GM18502 (cell line): ENCODE data around the gene FHAD1.

Source experiments
- ATAC-seq: cut with Tn5 transposase; IDR thresholded peaks from one replicate; pipeline ENCODE4 v1.9.1; 2021; ENCODE audit warnings: mild to moderate bottlenecking; ENCODE audit not compliant: unreplicated experiment, poor library complexity

FHAD1 gene

GRCh38 chr1:15323351-15323988 is 76.4 kb downstream of the FHAD1 start:
- ATAC-seq = no peak

DNA sequence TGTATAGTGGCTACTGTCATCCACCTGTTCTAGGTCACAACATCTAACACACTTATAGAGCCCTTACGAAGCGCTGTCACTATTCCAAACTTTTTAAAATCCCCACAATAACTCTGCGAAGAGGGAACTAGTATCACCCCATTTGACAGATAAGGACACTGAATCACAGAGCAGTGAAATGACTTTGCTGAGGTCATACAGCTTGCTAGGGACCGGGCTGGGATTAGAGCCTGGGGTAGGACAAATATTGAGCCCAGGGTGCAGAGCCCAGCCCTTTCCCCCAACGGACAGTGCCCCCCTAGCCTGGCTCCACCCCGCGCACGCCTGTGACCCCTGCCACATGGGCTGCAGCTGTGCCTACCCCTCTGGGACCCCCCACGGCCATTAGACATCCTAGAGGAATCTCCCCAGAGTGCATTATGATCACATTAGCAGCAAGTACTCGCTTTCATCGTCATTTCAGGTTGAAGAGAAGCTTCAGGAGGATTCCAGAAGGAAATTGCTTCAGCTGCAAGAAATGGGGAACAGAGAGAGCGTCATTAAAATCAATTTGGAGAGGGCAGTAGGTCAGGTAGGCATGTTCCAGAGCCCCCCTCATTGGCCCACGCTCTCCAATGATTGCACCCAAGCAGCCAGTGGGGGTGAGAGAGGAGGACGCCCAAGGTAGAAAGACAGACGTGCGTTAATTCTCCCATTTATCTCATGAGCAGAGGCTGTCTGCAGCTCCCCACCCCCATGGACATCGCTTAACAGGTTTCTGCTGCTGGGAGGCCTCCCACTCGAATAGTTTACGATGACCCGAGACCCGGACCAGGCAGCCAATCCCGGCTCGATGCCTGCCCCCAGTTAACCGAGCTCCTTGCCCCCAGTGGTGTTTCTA is 77.2 kb downstream of the FHAD1 start:
- no peak for ATAC-seq

DNA sequence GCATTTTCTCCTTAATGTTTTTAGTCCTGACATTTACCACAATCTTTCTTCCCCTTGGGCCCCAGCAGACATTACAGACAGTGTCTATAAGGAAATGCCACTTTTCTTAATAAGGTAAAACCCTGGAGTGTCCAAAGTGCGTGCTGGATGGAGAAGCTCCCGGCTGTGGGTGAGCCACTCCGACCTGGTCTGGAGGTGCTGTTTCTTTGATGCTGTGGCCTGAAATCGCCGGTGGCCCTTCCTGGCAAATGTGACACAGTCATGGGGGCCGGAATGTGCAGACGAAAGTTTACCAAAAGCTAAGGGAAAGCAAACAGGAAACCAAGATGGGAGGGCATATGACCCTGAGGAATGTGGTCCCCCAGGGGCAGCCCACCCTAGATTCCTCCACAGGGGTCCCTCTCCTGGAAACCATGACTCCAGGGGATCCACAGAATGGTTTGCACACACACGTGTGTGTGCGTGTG is 77.9 kb downstream of the FHAD1 start:
- ATAC-seq = no peak

DNA sequence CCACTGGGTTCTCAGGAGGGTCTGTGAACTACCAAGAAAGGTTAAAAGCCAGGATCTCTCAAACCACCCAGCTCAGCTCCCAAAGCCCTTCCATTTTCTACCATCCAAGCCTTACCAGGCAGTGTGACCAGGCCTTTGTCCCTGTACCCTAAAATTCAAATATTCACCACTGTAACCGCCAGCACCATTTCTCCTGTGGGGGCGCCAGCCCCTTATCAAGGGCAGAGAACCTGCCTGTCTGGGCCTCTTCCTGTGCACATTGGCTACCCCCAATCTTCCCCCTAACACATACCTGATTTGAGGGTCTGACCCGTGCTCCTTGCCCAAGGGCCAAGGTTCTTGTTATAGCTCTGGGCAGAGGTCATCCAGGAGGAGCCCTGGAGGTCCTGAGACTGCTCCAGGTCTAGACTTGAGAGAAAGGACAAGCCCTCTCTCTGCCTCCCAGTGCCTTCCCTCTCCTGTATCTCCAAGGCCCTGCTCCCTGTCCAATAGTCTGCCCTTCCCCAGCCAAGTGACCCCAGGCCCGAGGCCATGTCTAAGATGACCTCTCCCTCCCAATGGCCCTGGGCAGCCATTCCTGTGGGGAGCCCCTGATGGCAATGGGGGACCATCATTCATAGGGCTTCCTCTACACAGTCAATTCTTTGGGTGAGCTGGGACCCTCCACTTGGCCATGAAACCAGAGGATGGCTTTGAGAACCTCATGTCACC is 78.5 kb downstream of the FHAD1 start:
- ATAC-seq = no peak

GRCh38 chr1:15326691-15327588 is 79.9 kb downstream of the FHAD1 start:
- ATAC-seq = no peak

- ATAC-seq = no peak
Observed at GRCh38 chr1:15328351-15329103, 81.5 kb downstream of the FHAD1 start.

GRCh38 chr1:15329104-15329820 is 82.2 kb downstream of the FHAD1 start:
- no peak for ATAC-seq

- no peak for ATAC-seq
Observed at GRCh38 chr1:15330028-15330427, 83.0 kb downstream of the FHAD1 start.

DNA sequence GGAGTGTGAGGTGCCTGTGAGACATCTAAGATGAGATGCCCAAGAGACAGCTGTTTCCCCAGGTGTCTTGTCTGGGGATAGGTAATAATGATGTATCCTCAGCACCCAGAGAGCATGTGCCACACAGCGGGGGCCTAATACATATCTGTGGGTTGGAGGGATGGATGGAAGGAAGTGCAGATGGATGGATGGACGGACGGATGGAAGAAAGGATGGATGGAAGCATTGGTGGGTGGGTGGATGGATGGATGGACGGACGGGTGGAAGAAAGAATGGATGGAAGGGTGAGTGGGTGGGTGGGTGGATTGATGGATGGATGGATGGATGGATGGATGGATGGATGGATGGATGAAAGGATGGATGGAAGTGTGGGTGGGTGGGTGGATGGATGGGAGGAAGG is 84.2 kb downstream of the FHAD1 start:
- ATAC-seq = no peak

DNA sequence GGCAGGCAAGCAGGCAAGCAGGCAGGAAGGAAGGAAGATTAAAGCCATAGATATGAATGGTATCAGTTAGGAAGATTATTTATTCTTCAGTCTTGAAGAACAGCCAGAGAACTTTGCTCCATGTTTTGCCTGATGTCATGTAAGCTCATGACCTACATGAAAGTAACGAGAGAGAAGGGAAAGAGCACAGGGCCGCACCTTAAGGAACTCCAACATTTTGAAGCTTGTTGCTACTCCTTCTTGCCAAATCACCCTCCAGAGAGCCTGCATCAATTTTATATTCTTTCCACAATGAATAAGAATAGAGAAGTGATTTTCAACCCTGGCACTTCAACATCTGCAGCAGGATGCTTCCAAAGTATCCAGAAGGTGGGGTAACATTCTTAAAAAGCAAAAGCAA is 84.7 kb downstream of the FHAD1 start:
- no peak for ATAC-seq

- ATAC-seq = no peak
Observed at GRCh38 chr1:15332525-15332924, 85.5 kb downstream of the FHAD1 start.

DNA sequence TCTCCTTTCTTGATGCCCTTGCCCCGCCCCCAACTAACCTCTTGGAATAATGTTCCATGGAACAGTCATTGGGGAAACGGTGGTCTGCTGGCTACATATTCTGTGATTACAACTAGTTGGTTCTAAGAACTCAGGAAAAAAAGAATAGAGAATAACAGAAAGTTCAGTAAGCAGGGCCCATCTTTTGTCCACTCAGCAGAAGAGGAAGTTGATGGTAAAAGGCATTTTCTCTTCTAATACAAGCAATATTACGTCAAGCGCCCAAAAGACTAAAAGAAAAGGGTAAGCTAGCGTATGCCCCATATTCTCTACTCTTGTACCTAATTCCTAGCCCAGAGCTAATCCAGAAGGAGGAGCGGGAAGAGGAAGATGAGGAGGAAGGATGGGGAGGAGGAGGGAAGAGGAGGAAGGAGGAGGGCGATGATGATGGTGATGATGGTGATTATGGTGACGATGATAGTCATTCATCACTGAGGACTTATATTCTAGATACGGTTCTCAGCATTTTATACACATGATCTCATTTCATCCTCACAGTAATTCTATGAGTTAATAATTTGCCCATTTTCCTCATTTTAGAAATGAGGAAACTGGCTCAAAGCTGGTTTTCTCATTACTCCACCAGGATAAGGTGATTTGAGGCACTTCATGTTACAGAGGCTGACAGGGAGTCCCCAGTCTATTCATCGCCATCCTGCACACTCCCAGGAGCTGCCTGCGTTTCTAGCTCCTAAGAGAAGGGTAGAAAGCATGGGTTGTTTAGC is 86.1 kb downstream of the FHAD1 start:
- no peak for ATAC-seq

DNA sequence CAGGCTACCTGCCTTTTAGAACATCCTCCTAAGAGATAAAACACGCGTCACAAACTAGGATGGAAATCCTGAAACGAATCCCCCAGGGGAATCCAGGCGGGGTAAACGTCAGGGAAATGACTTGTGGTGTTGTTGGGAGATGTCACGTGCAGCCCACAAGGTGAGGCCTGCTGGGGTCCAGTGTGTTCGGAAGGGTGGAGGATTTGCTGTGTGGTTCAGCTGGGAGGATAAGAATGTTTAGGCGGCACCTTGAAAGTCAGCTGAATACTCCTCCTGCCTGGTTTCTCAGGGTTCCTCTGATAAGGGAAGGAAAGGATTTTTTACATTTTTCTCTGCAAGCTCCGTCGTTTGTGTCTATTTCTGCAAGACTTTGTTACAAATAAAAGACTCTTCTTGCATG is 88.0 kb downstream of the FHAD1 start:
- ATAC-seq = no peak

DNA sequence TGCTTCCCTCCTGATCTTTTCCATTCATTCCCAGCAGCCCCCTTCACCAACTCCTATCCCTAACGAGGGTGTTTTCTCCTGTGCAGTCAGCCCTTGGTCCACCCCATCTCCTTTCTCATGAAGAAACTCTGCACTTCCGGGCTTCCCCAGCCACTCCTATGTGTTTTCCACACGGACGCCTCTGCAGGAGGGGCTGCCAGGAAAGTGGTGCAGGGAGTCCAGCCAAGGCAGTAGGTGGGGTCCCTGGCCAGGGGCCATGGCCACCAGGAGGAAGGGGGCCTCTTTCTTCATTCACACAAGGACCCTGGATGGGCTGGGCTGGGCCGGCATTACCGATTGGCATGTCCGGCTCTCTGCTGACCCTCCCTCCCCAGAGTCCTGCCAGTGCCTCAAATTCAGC is 89.8 kb downstream of the FHAD1 start:
- no peak for ATAC-seq

- no peak for ATAC-seq
Observed at GRCh38 chr1:15337656-15338402, 90.8 kb downstream of the FHAD1 start.

DNA sequence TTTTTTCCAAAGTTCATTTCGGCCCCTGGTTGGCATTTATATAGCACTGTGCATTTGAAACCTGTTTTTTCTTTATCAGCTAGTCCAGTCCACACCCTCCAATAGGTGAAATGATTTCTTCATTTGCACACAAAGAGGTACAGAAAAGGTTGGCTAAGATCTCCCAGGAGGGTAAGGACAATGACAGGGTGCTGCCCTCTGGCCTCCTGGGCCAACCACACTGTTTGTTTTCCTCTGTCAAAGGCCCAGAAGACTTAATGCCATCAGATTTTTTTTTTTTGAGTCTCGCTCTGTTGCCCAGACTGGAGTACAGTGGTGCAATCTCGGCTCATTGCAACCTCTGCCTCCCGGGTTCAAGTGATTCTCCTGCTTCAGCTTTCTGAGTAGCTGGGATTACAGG is 92.5 kb downstream of the FHAD1 start:
- no peak for ATAC-seq

- no peak for ATAC-seq
Observed at GRCh38 chr1:15341228-15341627, 94.2 kb downstream of the FHAD1 start.
